Stimulated activated naive CD8-positive, alpha-beta T cell treated with anti-CD3 and anti-CD28 coated beads, Interleukin-15, amount 100 ng/mL, for 72 hours (primary cell): ENCODE results near the gene MAPT.
A peak's percentile ranks its signal among the peaks of the same experiment; 100 is the strongest.

ENCODE experiments used
- ATAC-seq: fragments of 150-1000 bp; cut with Tn5 transposase; 2 replicates; pipeline ENCODE4 v1.10.0; 2021; ENCODE audit warnings: mild to moderate bottlenecking, moderate library complexity
- DNase-seq, 2 donors: peaks; one replicate each; pipeline ENCODE4 v3.0.0; 2021 to 2022
- H3K27ac Mint-ChIP-seq, 2 donors: one replicate each; pipeline ENCODE4 v1.8.0; 2022; ENCODE audit warnings: mild to moderate bottlenecking in 2 of 2, mixed read lengths in 2 of 2, moderate library complexity in 2 of 2
- H3K27me3 Mint-ChIP-seq: one replicate; pipeline ENCODE4 v1.8.0; 2022; ENCODE audit warnings: mixed read lengths
- H3K4me1 Mint-ChIP-seq: one replicate; pipeline ENCODE4 v1.8.0; 2022; ENCODE audit warnings: mild to moderate bottlenecking, mixed read lengths
- H3K4me3 Mint-ChIP-seq, 2 donors: one replicate each; pipeline ENCODE4 v1.8.0; 2022; ENCODE audit warnings: mild to moderate bottlenecking in 2 of 2, mixed read lengths in 2 of 2, moderate library complexity in 1 of 2
- H3K9me3 Mint-ChIP-seq, 2 donors: one replicate each; pipeline ENCODE4 v1.8.0; 2022; ENCODE audit warnings: mixed read lengths in 2 of 2

MAPT gene

GRCh38 chr17:45894022-45894784, at the start of gene MAPT:
Gene MAPT (plus strand): TSS chr17:45894554. CDS start chr17:45962338, 67,784 bp downstream.
- Mint-ChIP-seq H3K27ac (peak within 1 kb of the TSS in 1 of 2 donors; percentile 25), H3K27me3 (peaks cover 62% of the 10 kb centered on the region), H3K9me3 (no peaks in the 10 kb centered on the region), H3K4me1 (peaks cover 34% of the 10 kb centered on the region), H3K4me3 (peak within 1 kb of the TSS; percentile 86 to 89)
- ATAC-seq (peak; percentile 90), DNase-seq (peak; percentile 87)

GRCh38 chr17:45844695-45845375, 49.5 kb upstream of the MAPT start, which contains the start of gene SPPL2C:
Gene SPPL2C (plus strand): TSS chr17:45844881. CDS start chr17:45844907, 26 bp downstream.
- no peak for DNase-seq
- ATAC-seq: peak; percentile 33
- Mint-ChIP-seq H3K4me1 (no peaks in the 10 kb centered on the region), H3K27me3 (no peaks in the 10 kb centered on the region), H3K9me3 (no peaks in the 10 kb centered on the region), H3K4me3 (no peak within 1 kb of the TSS), H3K27ac (no peak within 1 kb of the TSS)

DNA sequence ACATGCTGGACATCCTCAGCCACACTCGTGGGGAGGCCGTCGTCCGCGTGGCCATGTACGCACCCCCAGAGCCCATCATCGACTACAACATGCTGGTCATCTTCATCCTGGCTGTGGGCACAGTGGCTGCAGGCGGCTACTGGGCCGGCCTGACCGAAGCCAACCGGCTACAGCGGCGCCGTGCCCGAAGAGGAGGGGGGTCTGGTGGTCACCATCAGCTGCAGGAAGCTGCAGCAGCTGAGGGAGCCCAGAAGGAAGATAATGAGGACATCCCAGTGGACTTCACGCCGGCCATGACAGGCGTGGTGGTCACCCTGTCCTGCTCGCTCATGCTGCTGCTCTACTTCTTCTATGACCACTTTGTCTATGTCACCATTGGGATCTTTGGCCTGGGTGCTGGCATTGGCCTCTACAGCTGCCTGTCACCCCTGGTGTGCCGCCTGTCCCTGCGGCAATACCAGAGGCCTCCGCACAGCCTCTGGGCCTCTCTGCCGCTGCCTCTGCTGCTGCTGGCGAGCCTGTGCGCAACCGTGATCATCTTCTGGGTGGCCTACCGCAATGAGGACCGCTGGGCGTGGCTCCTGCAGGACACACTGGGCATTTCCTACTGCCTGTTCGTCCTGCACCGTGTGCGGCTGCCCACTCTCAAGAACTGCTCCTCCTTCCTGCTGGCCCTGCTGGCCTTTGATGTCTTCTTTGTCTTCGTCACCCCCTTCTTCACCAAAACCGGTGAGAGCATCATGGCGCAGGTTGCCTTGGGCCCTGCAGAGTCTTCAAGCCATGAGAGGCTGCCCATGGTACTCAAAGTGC, 48.8 kb upstream of the MAPT start:
- Mint-ChIP-seq H3K27ac (no peak overlapping the region), H3K9me3 (no peaks in the 10 kb centered on the region), H3K4me1 (no peaks in the 10 kb centered on the region), H3K4me3 (no peak overlapping the region), H3K27me3 (no peaks in the 10 kb centered on the region)
- DNase-seq (no peak), ATAC-seq (no peak)

GRCh38 chr17:45846223-45846622, 48.1 kb upstream of the MAPT start:
- H3K27ac Mint-ChIP-seq: no peak overlapping the region
- H3K27me3 Mint-ChIP-seq: peaks cover 4% of the 10 kb centered on the region
- H3K4me1 Mint-ChIP-seq: no peaks in the 10 kb centered on the region
- DNase-seq (no peak), ATAC-seq (no peak)
- H3K4me3 Mint-ChIP-seq: no peak overlapping the region
- H3K9me3 Mint-ChIP-seq: no peaks in the 10 kb centered on the region

- Mint-ChIP-seq H3K4me1 (no peaks in the 10 kb centered on the region), H3K9me3 (no peaks in the 10 kb centered on the region), H3K27ac (no peak overlapping the region), H3K27me3 (peaks cover 8% of the 10 kb centered on the region), H3K4me3 (no peak overlapping the region)
- DNase-seq (no peak), ATAC-seq (no peak)
Observed at GRCh38 chr17:45846646-45847045, 47.7 kb upstream of the MAPT start.

DNA sequence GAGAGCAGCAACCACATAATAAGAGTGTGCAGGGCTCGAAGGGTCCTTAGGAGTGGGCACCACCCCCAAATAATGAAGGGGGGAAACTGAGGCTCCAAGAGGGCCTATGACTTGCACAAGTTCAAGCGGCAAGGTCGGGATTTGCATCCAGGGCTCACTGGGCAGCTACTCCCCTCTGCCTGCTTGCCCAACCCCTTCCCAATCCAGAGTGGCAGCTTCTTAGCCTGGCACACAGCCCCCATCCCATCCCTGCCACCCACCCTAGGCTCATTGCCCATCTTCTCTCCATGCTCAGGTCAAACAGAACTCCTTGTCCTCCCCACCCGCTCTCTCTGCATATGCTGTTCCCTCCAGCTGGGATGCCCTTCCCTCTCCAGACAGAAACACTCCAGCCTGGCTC, 47.3 kb upstream of the MAPT start:
- Mint-ChIP-seq H3K27me3 (peaks cover 11% of the 10 kb centered on the region), H3K9me3 (no peaks in the 10 kb centered on the region), H3K4me1 (no peaks in the 10 kb centered on the region), H3K4me3 (no peak overlapping the region), H3K27ac (no peak overlapping the region)
- ATAC-seq (no peak), DNase-seq (no peak)

- no peak for DNase-seq
Observed at GRCh38 chr17:45847747-45848146, 46.6 kb upstream of the MAPT start.

GRCh38 chr17:45848405-45848804, 45.9 kb upstream of the MAPT start:
- H3K4me1 Mint-ChIP-seq: no peaks in the 10 kb centered on the region
- ATAC-seq (no peak), DNase-seq (no peak)
- H3K9me3 Mint-ChIP-seq: no peaks in the 10 kb centered on the region
- no peak overlapping the region for H3K4me3 Mint-ChIP-seq
- peaks cover 18% of the 10 kb centered on the region for H3K27me3 Mint-ChIP-seq
- no peak overlapping the region for H3K27ac Mint-ChIP-seq

More at GRCh38 chr17:45847747-45848146, 46.6 kb upstream of the MAPT start:
- H3K27me3 Mint-ChIP-seq: peaks cover 17% of the 10 kb centered on the region
- H3K27ac Mint-ChIP-seq: no peak overlapping the region
- no peaks in the 10 kb centered on the region for H3K4me1 Mint-ChIP-seq
- no peak for ATAC-seq
- no peaks in the 10 kb centered on the region for H3K9me3 Mint-ChIP-seq
- no peak overlapping the region for H3K4me3 Mint-ChIP-seq

DNA sequence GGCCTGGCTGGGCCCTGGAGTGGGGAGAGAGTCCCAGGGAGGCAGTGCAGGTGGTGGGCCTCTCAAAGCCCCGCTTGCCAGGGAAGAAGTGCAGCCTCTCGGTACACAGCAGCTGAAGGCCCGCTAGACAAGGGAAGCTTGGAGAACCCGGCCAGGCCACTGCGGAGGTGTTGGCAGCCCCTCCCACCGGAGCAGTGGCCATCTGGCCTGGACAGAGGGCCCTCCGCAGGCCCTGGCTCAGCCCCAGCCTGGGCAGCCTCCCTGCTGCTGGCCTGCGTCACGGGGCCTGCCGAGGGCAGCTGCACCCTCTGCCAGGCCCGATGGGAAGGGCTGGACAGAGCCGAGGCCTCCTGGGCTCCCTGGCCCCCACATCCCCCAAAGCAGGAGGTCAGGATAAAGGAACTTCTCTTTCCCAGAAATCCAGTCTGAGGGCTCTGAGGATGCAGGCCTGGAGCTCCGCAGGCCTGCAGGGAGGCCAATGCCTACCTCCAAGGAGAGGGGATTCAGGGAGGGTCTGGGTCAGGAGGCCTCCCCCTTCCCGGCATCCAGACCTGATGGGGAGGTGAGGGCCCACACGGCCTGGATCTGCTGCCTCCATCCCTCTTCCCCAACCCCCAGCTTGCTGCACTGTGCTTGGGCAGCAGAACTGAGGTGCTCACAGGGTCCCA, 45.4 kb upstream of the MAPT start:
- no peaks in the 10 kb centered on the region for H3K9me3 Mint-ChIP-seq

DNA sequence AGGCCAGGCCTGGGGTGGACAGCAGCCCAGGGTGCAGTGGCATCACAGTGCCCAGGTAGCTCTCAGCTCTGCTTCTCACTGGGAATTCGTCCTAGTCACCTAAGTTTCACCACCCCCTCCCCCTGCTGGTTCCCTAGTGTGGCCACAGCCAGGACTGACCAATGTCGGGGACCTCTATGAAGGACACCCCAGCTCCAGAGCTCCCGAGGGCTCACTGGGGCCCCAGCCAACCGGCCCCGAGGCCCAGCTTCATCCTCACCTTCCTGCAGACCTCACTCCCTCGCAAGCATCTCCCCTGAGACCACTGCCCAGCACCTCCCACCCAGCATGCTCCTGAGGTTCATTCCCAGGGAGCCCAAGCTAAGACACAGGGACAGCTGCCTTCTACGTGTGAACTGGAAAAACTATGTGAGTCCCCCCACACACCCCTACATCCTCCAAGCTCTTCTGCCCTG, 44.8 kb upstream of the MAPT start:
- no peaks in the 10 kb centered on the region for H3K4me1 Mint-ChIP-seq
- H3K9me3 Mint-ChIP-seq: no peaks in the 10 kb centered on the region
- no peak overlapping the region for H3K27ac Mint-ChIP-seq
- DNase-seq: no peak
- ATAC-seq: no peak
- peaks cover 26% of the 10 kb centered on the region for H3K27me3 Mint-ChIP-seq
- H3K4me3 Mint-ChIP-seq: no peak overlapping the region

More for the DNA sequence above, 45.4 kb upstream of the MAPT start:
- peaks cover 21% of the 10 kb centered on the region for H3K27me3 Mint-ChIP-seq
- ATAC-seq (no peak), DNase-seq (no peak)
- no peak overlapping the region for H3K27ac Mint-ChIP-seq
- no peak overlapping the region for H3K4me3 Mint-ChIP-seq
- no peaks in the 10 kb centered on the region for H3K4me1 Mint-ChIP-seq

DNA sequence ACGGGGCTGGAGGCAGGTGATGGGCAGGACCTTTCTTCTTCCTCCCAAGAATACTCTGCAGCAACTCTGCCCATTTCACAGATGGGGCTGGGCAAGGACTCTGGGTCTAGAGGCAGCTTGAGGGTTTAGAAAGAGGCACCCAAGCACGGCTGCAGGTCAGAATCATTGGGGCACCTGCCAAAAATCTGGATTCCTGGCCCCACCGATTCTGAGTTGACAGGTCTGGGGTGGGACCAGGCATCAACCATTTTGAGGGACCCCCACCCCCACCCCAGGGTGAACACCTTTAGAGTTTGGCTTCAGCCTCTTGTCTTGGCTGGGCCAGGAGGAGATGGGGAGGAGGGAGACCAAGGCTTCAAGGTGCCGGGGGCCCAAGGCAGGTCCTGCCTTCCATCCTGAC, 44.3 kb upstream of the MAPT start:
- H3K27me3 Mint-ChIP-seq: peaks cover 31% of the 10 kb centered on the region
- no peaks in the 10 kb centered on the region for H3K4me1 Mint-ChIP-seq
- no peak for DNase-seq
- ATAC-seq: peak; percentile 21
- H3K27ac Mint-ChIP-seq: no peak overlapping the region
- H3K9me3 Mint-ChIP-seq: no peaks in the 10 kb centered on the region
- no peak overlapping the region for H3K4me3 Mint-ChIP-seq

DNA sequence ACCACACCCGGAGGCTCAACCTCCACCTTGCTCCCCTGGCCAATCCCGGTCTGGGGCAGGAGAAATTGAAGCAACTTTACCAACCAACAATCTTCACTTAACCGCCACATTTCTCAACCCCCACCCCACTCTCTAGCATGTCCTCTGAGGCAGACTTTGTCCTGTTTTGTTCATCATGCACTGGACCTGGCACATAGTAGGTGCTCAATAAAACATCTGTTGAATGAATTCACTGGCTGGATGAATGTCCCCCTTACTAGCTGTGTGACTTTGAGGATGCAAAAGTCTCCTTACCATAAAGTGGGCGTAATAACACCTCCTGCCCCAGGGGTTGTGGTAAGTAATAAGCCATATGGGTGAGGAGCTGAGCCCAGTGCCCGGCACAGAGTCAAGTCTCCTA, 43.9 kb upstream of the MAPT start:
- DNase-seq: no peak
- H3K4me3 Mint-ChIP-seq: no peak overlapping the region
- ATAC-seq: no peak
- H3K27ac Mint-ChIP-seq: no peak overlapping the region
- H3K27me3 Mint-ChIP-seq: peaks cover 35% of the 10 kb centered on the region
- H3K9me3 Mint-ChIP-seq: no peaks in the 10 kb centered on the region
- no peaks in the 10 kb centered on the region for H3K4me1 Mint-ChIP-seq

- no peak overlapping the region for H3K4me3 Mint-ChIP-seq
- H3K27me3 Mint-ChIP-seq: peaks cover 37% of the 10 kb centered on the region
- DNase-seq: no peak
- peak; percentile 33 for ATAC-seq
- H3K27ac Mint-ChIP-seq: no peak overlapping the region
- H3K4me1 Mint-ChIP-seq: no peaks in the 10 kb centered on the region
- no peaks in the 10 kb centered on the region for H3K9me3 Mint-ChIP-seq
Observed at GRCh38 chr17:45851022-45851421, 43.3 kb upstream of the MAPT start.

- no peak for ATAC-seq
Observed at GRCh38 chr17:45851464-45851863, 42.9 kb upstream of the MAPT start.

DNA sequence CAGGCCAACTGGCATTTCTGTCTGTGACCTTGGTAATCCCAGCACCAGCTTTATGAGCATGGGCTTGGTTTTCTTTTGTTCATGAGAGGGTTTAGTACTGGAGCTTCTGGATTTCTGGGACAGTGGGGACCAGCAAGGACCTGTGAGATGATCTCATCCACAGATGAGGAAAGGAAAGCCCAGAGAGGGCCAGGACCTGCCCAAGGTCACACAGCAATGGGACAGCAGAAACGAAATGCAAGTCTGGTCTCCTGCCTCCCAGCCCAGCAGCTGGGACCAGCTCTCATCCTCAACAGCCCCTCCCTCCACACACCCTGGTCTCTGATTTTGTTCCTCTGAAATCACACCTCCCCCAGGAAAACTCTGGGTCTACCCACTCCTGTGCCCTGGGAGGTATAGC, 42.5 kb upstream of the MAPT start:
- DNase-seq (no peak), ATAC-seq (no peak)
- Mint-ChIP-seq H3K27me3 (peaks cover 37% of the 10 kb centered on the region), H3K9me3 (no peaks in the 10 kb centered on the region), H3K27ac (no peak overlapping the region), H3K4me3 (no peak overlapping the region), H3K4me1 (no peaks in the 10 kb centered on the region)

More at GRCh38 chr17:45851464-45851863, 42.9 kb upstream of the MAPT start:
- Mint-ChIP-seq H3K4me1 (no peaks in the 10 kb centered on the region), H3K9me3 (no peaks in the 10 kb centered on the region), H3K27me3 (peaks cover 37% of the 10 kb centered on the region), H3K4me3 (no peak overlapping the region), H3K27ac (no peak overlapping the region)
- no peak for DNase-seq
